NB4 (cell line): Measurements from ENCODE around the gene ZNF407.

Experiments used
- DNase-seq: peaks from one replicate; pipeline ENCODE4 v3.0.0; 2010; ENCODE audit warnings: low read depth
- H3K4me3 ChIP-seq: one replicate; pipeline ENCODE4 v1.5.1; 2011; ENCODE audit warnings: mild to moderate bottlenecking, low read depth, low read length, moderate library complexity
- MYC ChIP-seq: IDR thresholded peaks from 2 replicates; pipeline ENCODE4 v1.6.1; 2011; ENCODE audit warnings: low read depth, low read length
- POLR2A ChIP-seq: IDR thresholded peaks from 2 replicates; pipeline ENCODE4 v1.6.1; 2011; ENCODE audit warnings: mild to moderate bottlenecking; ENCODE audit not compliant: insufficient read length; ENCODE audit errors: extremely low read depth
- TF ChIP-seq, protein P1 (sequence below): IDR thresholded peaks from 2 replicates; pipeline ENCODE4 v1.6.1; 2011; ENCODE audit warnings: low read depth, low read length
- TF ChIP-seq, protein P2 (sequence below): IDR thresholded peaks from one replicate; pipeline ENCODE4 v1.5.1; 2012; ENCODE audit warnings: low read depth, low read length

Gene ZNF407

DNA sequence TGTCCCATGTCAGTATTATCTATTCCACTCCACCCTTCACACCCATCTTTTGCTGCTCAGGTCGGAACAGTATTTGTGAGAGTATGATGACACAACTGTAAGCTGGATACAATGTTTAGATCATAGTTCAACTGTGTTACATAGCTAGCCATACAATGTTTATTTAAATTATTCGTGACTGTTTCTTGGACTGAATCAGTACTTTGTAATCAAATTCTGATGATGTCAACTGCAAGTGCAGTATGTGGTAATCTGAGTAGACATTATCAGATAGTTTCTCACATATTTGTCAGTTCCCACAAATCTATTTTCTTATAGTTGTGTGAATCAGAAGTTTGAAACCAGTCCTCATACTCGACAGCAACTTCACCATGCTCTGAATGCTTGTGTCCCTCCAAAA is 177.6 kb downstream of the ZNF407 start:
- TF ChIP-seq, protein P1, sequence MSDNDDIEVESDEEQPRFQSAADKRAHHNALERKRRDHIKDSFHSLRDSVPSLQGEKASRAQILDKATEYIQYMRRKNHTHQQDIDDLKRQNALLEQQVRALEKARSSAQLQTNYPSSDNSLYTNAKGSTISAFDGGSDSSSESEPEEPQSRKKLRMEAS, result no peak
- TF ChIP-seq POLR2A (no peak), MYC (no peak)
- TF ChIP-seq, protein P2, sequence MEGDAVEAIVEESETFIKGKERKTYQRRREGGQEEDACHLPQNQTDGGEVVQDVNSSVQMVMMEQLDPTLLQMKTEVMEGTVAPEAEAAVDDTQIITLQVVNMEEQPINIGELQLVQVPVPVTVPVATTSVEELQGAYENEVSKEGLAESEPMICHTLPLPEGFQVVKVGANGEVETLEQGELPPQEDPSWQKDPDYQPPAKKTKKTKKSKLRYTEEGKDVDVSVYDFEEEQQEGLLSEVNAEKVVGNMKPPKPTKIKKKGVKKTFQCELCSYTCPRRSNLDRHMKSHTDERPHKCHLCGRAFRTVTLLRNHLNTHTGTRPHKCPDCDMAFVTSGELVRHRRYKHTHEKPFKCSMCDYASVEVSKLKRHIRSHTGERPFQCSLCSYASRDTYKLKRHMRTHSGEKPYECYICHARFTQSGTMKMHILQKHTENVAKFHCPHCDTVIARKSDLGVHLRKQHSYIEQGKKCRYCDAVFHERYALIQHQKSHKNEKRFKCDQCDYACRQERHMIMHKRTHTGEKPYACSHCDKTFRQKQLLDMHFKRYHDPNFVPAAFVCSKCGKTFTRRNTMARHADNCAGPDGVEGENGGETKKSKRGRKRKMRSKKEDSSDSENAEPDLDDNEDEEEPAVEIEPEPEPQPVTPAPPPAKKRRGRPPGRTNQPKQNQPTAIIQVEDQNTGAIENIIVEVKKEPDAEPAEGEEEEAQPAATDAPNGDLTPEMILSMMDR, result no peak
- DNase-seq, result no peak
- H3K4me3 ChIP-seq, result no peak overlapping the region

DNA sequence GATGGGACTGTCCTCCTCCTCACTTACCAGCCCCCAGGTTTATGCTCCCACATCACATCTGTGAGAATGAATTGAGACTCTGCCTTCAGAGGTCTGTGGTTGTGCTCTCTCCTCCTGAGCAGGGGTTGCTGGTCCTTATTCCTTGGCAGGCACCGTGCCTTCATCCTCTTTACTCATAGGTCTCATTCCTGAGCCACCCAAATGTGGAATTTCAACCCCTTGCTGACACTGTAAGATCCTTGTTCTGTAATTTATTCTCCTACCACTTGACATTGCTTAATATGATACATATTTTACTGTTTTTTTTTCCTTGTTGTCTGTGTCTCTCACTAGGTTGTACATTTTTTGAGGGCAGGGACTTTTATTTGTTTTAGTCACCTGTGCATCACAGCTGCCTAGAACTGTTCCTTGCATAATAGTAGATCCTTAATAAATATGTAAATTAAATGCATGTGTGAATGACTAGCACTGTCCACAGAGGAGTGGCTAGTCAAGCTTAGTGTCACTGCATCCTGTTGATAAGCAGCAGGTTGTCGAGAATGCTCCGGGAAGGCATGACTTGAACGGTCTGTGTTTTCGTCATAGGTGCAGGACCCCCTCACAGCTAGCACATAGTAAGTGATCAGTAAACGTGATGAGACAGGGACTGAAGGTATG is 180.6 kb downstream of the ZNF407 start:
- H3K4me3 ChIP-seq, result no peak overlapping the region
- no peak for TF ChIP-seq POLR2A
- TF ChIP-seq, protein P2, result no peak
- no peak for DNase-seq

- DNase-seq, result no peak
- H3K4me3 ChIP-seq, result no peak overlapping the region
- TF ChIP-seq, protein P1, result no peak
- TF ChIP-seq POLR2A (no peak), MYC (no peak)
- TF ChIP-seq, protein P2, result no peak
Observed at GRCh38 chr18:74784752-74785151, 187.1 kb downstream of the ZNF407 start.

DNA sequence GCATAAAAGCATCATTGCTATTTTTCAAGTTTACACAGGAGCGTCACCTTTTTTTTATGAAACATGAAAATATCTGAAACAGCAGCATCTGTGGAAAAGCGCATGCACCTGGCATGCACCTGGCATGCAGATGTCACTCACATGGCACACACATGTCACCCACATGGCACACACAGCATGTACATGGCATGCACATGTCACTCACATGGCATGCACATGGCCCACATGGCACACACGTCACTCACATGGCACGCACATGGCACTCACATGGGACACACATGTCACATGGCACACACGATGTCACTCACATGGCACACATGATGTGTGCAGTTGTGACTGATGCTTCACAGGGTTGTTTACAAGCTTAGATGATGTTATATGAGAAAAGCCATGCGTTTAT is 188.0 kb downstream of the ZNF407 start:
- no peak overlapping the region for H3K4me3 ChIP-seq
- no peak for DNase-seq
- no peak for TF ChIP-seq MYC
- TF ChIP-seq, protein P1, result peak; percentile 41; the same call in 1 of the 2 replicates

DNA sequence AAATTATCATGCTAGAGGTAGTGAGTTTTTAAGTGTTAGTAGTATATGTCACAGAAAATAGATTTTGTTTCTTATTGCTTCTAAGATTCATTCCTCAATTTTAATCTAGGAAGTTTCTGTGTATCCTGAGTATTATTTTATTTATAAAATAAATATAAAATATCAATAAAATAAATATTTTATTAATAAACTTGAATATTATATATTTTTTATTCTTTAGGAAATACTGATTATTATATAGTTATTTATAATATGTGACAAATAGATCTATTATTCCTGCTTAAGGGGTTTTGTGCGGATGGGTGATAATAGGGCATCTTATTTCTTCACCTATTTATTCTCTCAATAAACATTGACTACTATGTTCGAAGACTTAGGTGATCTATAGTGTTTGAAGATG is 191.0 kb downstream of the ZNF407 start:
- TF ChIP-seq, protein P2, result no peak
- TF ChIP-seq, protein P1, result no peak
- TF ChIP-seq POLR2A (no peak), MYC (no peak)
- DNase-seq, result no peak

GRCh38 chr18:74789078-74789477 is 191.4 kb downstream of the ZNF407 start:
- DNase-seq, result no peak
- TF ChIP-seq POLR2A, result no peak
- no peak overlapping the region for H3K4me3 ChIP-seq

More for the DNA sequence above, 191.0 kb downstream of the ZNF407 start:
- no peak overlapping the region for H3K4me3 ChIP-seq

- H3K4me3 ChIP-seq, result no peak overlapping the region
- no peak for TF ChIP-seq MYC
- TF ChIP-seq, protein P1, result no peak
- TF ChIP-seq, protein P2, result no peak
- no peak for TF ChIP-seq POLR2A
- DNase-seq, result no peak
Observed at GRCh38 chr18:74790451-74790850, 192.8 kb downstream of the ZNF407 start.
